ENCODE measurements around the gene LCP2. TPM values are rescaled to one million over a fixed set of nuclear protein-coding genes. Genes with fewer than 3 reads are reported as not detected.

Gene LCP2
- total and polyA plus RNA-seq, 2 of the 8 experiments (the other 6 are each of a cell fraction or from before 2014, with no cell fraction given) = 0.26 to 0.33 TPM

GRCh38 chr5:170327168-170327567 is 29.6 kb upstream of the LCP2 start:
- Histone ChIP-seq H3K27ac (ENCODE audit: low read depth, low read length) (no peak overlapping the region), H3K9ac (replicated peaks in 1 of 4; ENCODE audit: extremely low read depth in 1 of 4, low read depth in 3 of 4, low read length in 3 of 4) (no peak overlapping the region), H3K4me2 (ENCODE audit: insufficient read depth in 1 of 2, low read depth in 2 of 2, low read length in 2 of 2) (no peak overlapping the region), H2BK20ac (ENCODE audit: low read length) (no peak overlapping the region), H3K9me3 (ENCODE audit: insufficient read depth in 2 of 2, low read depth in 1 of 2, low read length in 1 of 2) (no peaks in the 10 kb centered on the region), H3K4me1 (replicated peaks in 1 of 4; ENCODE audit: control insufficient read depth in 3 of 4, insufficient read depth in 4 of 4, low read length in 3 of 4) (peaks cover 0 to 5% (median 2%) of the 10 kb centered on the region in 4 experiments; a peak in 4 of 7 replicates), H3K27me3 (replicated peaks in 1 of 4; ENCODE audit: control insufficient read depth in 3 of 4, extremely low read depth in 1 of 4, insufficient read depth in 3 of 4, low read length in 3 of 4) (no peaks in the 10 kb centered on the region), H4K5ac (ENCODE audit: insufficient read length, low read depth, low read length) (no peak overlapping the region), H2BK15ac (ENCODE audit: low read length) (no peak overlapping the region), H3K23me2 (ENCODE audit: low read depth, low read length) (peaks cover 6% of the 10 kb centered on the region; the same call in 1 of the 2 replicates), H3K4me3 (ENCODE audit: extremely low read depth in 1 of 4, insufficient read depth in 2 of 4, low read depth in 3 of 4, low read length in 4 of 4) (no peak overlapping the region), H3K36me3 (ENCODE audit: control insufficient read depth in 2 of 4, insufficient read depth in 4 of 4, low read length in 3 of 4) (no peaks in the 10 kb centered on the region), H3K79me2 (ENCODE audit: control insufficient read depth in 1 of 2, insufficient read depth in 2 of 2, low read length in 2 of 2) (no peaks in the 10 kb centered on the region), H4K91ac (replicated peaks; ENCODE audit: insufficient read length, low read length) (no peak overlapping the region), H3K4ac (replicated peaks; ENCODE audit: insufficient read length, low read depth, low read length) (no peak overlapping the region), H2BK120ac (replicated peaks; ENCODE audit: low read depth, low read length) (no peak overlapping the region), H2AK5ac (ENCODE audit: low read depth, low read length) (no peak overlapping the region), H3K79me1 (ENCODE audit: low read depth, low read length) (no peaks in the 10 kb centered on the region), H4K8ac (ENCODE audit: extremely low read depth, insufficient read depth, low read length) (no peak overlapping the region), H4K20me1 (replicated peaks in 1 of 2; ENCODE audit: control insufficient read depth in 1 of 2, insufficient read depth in 2 of 2, low read length in 2 of 2) (no peaks in the 10 kb centered on the region), H3K23ac (ENCODE audit: insufficient read length) (no peak overlapping the region), H3K14ac (ENCODE audit: insufficient read length) (no peak overlapping the region), H2BK5ac (ENCODE audit: low read depth, low read length) (no peak overlapping the region), H3K56ac (replicated peaks; ENCODE audit: insufficient read length, low read depth, low read length) (no peak overlapping the region), H3K18ac (ENCODE audit: extremely low read depth, low read length) (no peak overlapping the region), H2AFZ (ENCODE audit: low read length) (no peak overlapping the region), H2BK12ac (ENCODE audit: low read depth, low read length) (no peak overlapping the region)
- DNase-seq (ENCODE audit: low read depth in 1 of 2, low spot score in 2 of 2) (no peak), FAIRE-seq (no peak)
- ChIA-PET CTCF (ENCODE audit: partially characterized antibody) (interaction anchor here (1.3 to 3.2 kb wide), 5 partner anchors 10 to 107 kb away, joined by 3 to 10 read pairs (median 4); no protein-coding TSS in a partner anchor), POLR2A (ENCODE audit: partially characterized antibody) (interaction anchor here (1.4 kb wide), 1 partner anchor 12 kb away, joined by 3 read pairs; no protein-coding TSS in a partner anchor)
- 89% methylated on average over 4 of the region's 4 CpGs; no CpG with 5 or more reads in 1 of the 2 experiments for WGBS, 2 experiments (ENCODE audit: extremely low coverage in 1 of 2, insufficient coverage in 1 of 2, insufficient read length in 1 of 2, insufficient replicate concordance in 2 of 2, low coverage in 1 of 2, low lambda C conversion rate in 2 of 2, missing lambda C conversion rate in 1 of 2)
- TF ChIP-seq FOSL1 (IDR thresholded peaks at IDR 0.05; ENCODE audit: insufficient read depth, low read depth, low read length) = no peak
- TF ChIP-seq EP300 (IDR thresholded peaks at IDR 0.05; ENCODE audit: borderline replicate concordance in 1 of 2, low read depth in 2 of 2, low read length in 2 of 2) = no peak
- no peak for TF ChIP-seq TAF1 (IDR thresholded peaks at IDR 0.05; ENCODE audit: low read depth, low read length)
- TF ChIP-seq POU5F1 (IDR thresholded peaks at IDR 0.05; ENCODE audit: low read depth, low read length) = no peak
- no peak for TF ChIP-seq EGR1 (IDR thresholded peaks at IDR 0.05; ENCODE audit: borderline replicate concordance, low read depth, low read length)
- no peak for TF ChIP-seq CTBP2 (IDR thresholded peaks at IDR 0.05; ENCODE audit: borderline replicate concordance, insufficient read depth, insufficient read length, low read length)
- TF ChIP-seq SUZ12 (IDR thresholded peaks at IDR 0.05; ENCODE audit: low read length) = no peak
- TF ChIP-seq RBBP5 (IDR thresholded peaks at IDR 0.05; ENCODE audit: borderline replicate concordance, low read depth, low read length) = no peak
- TF ChIP-seq YY1 (IDR thresholded peaks at IDR 0.05; ENCODE audit: low read depth, low read length) = no peak

All from H1 (cell line).